Neural cell (in vitro differentiated cells): ENCODE data around the gene MAST4. TPM values are rescaled to one million over a fixed set of nuclear protein-coding genes. Genes with fewer than 3 reads are reported as not detected.

Experiments used
- H2AFZ ChIP-seq: fragments of 200-600, 300-800 bp; sonication (generic), shearing (Covaris generic); 2 replicates; pipeline ENCODE4 v1.6.0; 2014; ENCODE audit warnings: low read depth, mild to moderate bottlenecking, antibody characterized with exemption, low read length, moderate library complexity
- H3F3A ChIP-seq: fragments of 200-600 bp; shearing (Covaris generic); 2 replicates; pipeline ENCODE4 v1.6.1; 2016; ENCODE audit warnings: mild to moderate bottlenecking, moderate library complexity, mixed read lengths, antibody characterized with exemption, low read length; ENCODE audit not compliant: insufficient read depth, poor library complexity, severe bottlenecking
- H3K27ac ChIP-seq: fragments of 200-600, 300-800 bp; sonication (generic), shearing (Covaris generic); 2 replicates; pipeline ENCODE4 v1.5.1; 2014; ENCODE audit warnings: mild to moderate bottlenecking, low read length, moderate library complexity
- H3K27me3 ChIP-seq: fragments of 300-800, 200-600 bp; sonication (generic), shearing (Covaris generic); 2 replicates; pipeline ENCODE4 v1.6.0; 2014; ENCODE audit warnings: mild to moderate bottlenecking, low read depth, low read length, moderate library complexity; ENCODE audit not compliant: insufficient read depth
- H3K36me3 ChIP-seq: fragments of 300-800, 200-600 bp; sonication (generic), shearing (Covaris generic); 2 replicates; pipeline ENCODE4 v1.5.1; 2014; ENCODE audit warnings: mild to moderate bottlenecking, antibody characterized with exemption, low read length, moderate library complexity; ENCODE audit not compliant: insufficient read depth
- H3K4me2 ChIP-seq: fragments of 300-800, 200-600 bp; sonication (generic), shearing (Covaris generic); 2 replicates; pipeline ENCODE4 v1.6.0; 2014; ENCODE audit warnings: mild to moderate bottlenecking, low read length
- H3K4me3 ChIP-seq: fragments of 300-800, 200-600 bp; sonication (generic), shearing (Covaris generic); 2 replicates; pipeline ENCODE4 v1.5.1; 2014; ENCODE audit warnings: mild to moderate bottlenecking, low read length, moderate library complexity
- H3K79me2 ChIP-seq: fragments of 200-600 bp; shearing (Covaris generic); replicated peaks from 2 replicates; pipeline ENCODE4 v1.6.0; 2014; ENCODE audit warnings: mild to moderate bottlenecking, low read length, moderate library complexity; ENCODE audit not compliant: insufficient read depth
- H3K9ac ChIP-seq: fragments of 300-800, 200-600 bp; sonication (generic), shearing (Covaris generic); 2 replicates; pipeline ENCODE4 v1.6.1; 2016; ENCODE audit warnings: mild to moderate bottlenecking, low read length, mixed read lengths
- H3K9me2 ChIP-seq: fragments of 200-600 bp; shearing (Covaris generic); 2 replicates; pipeline ENCODE4 v1.6.1; 2016; ENCODE audit warnings: mild to moderate bottlenecking, low read length, mixed read lengths; ENCODE audit not compliant: insufficient read depth
- H3K9me3 ChIP-seq: fragments of 200-600, 300-800 bp; sonication (generic), shearing (Covaris generic); 2 replicates; pipeline ENCODE4 v1.6.1; 2016; ENCODE audit warnings: mild to moderate bottlenecking, mixed run types, low read length, moderate library complexity, mixed read lengths
- H4K20me1 ChIP-seq: fragments of 200-600 bp; shearing (Covaris generic); 2 replicates; pipeline ENCODE4 v1.6.1; 2016; ENCODE audit warnings: mild to moderate bottlenecking, mixed run types; ENCODE audit not compliant: insufficient read depth
- EP300 ChIP-seq: fragments of 450-650 bp; conservative IDR thresholded peaks from 2 replicates; pipeline ENCODE4 v1.6.1; 2014; ENCODE audit warnings: antibody characterized with exemption, mild to moderate bottlenecking, moderate library complexity; ENCODE audit not compliant: poor library complexity, severe bottlenecking
- EZH2 ChIP-seq: fragments of 200-600, 300-800 bp; shearing (Covaris generic), sonication (generic); IDR thresholded peaks from 2 replicates; pipeline ENCODE4 v1.6.1; 2014; ENCODE audit warnings: antibody characterized with exemption, low read length, borderline replicate concordance, mild to moderate bottlenecking; ENCODE audit not compliant: insufficient read depth, poor library complexity, severe bottlenecking
- MXI1 ChIP-seq: fragments of 450-650 bp; conservative IDR thresholded peaks from 2 replicates; pipeline ENCODE4 v1.6.1; 2014; ENCODE audit warnings: antibody characterized with exemption, mild to moderate bottlenecking; ENCODE audit not compliant: poor library complexity, severe bottlenecking
- POLR2AphosphoS5 ChIP-seq: IDR thresholded peaks from 2 replicates; pipeline ENCODE4 v1.6.1; 2012
- RAD21 ChIP-seq: fragments of 450-650 bp; conservative IDR thresholded peaks from 2 replicates; pipeline ENCODE4 v1.6.1; 2014; ENCODE audit warnings: antibody characterized with exemption, mild to moderate bottlenecking, moderate library complexity
- SMC3 ChIP-seq: fragments of 450-650 bp; conservative IDR thresholded peaks from 2 replicates; pipeline ENCODE4 v1.6.1; 2014; ENCODE audit warnings: antibody characterized with exemption, mild to moderate bottlenecking, moderate library complexity; ENCODE audit not compliant: poor library complexity
- TAF1 ChIP-seq: IDR thresholded peaks from 2 replicates; pipeline ENCODE4 v1.6.1; 2012; ENCODE audit warnings: low read depth
- polyA plus RNA-seq: library from polyadenylated mRNA; depleted of rRNA; stranded (reverse); fragments of >200 nt; gene quantifications from 2 replicates; pipeline ENCODE4 v1.2.3, GENCODE V29; 2014
- TF ChIP-seq, protein P1 (sequence below): IDR thresholded peaks from 2 replicates; pipeline ENCODE4 v1.6.1; 2012; ENCODE audit warnings: borderline replicate concordance
- TF ChIP-seq, protein P2 (sequence below): fragments of 450-650 bp; IDR thresholded peaks from 2 replicates; pipeline ENCODE4 v1.5.1; 2014; ENCODE audit warnings: antibody characterized with exemption, mild to moderate bottlenecking, moderate library complexity; ENCODE audit not compliant: poor library complexity, severe bottlenecking

MAST4 gene
- polyA plus RNA-seq, 1 donor from 2014 or later: 2.3 TPM

- H3K27ac ChIP-seq: no peak overlapping the region
- H2AFZ ChIP-seq: no peak overlapping the region
- peak overlapping the region; percentile 43 for H3K4me2 ChIP-seq
- peak overlapping the region; percentile 55 for H3K4me3 ChIP-seq
- H3F3A ChIP-seq: no peaks in the 10 kb centered on the region
- TF ChIP-seq, protein P1, sequence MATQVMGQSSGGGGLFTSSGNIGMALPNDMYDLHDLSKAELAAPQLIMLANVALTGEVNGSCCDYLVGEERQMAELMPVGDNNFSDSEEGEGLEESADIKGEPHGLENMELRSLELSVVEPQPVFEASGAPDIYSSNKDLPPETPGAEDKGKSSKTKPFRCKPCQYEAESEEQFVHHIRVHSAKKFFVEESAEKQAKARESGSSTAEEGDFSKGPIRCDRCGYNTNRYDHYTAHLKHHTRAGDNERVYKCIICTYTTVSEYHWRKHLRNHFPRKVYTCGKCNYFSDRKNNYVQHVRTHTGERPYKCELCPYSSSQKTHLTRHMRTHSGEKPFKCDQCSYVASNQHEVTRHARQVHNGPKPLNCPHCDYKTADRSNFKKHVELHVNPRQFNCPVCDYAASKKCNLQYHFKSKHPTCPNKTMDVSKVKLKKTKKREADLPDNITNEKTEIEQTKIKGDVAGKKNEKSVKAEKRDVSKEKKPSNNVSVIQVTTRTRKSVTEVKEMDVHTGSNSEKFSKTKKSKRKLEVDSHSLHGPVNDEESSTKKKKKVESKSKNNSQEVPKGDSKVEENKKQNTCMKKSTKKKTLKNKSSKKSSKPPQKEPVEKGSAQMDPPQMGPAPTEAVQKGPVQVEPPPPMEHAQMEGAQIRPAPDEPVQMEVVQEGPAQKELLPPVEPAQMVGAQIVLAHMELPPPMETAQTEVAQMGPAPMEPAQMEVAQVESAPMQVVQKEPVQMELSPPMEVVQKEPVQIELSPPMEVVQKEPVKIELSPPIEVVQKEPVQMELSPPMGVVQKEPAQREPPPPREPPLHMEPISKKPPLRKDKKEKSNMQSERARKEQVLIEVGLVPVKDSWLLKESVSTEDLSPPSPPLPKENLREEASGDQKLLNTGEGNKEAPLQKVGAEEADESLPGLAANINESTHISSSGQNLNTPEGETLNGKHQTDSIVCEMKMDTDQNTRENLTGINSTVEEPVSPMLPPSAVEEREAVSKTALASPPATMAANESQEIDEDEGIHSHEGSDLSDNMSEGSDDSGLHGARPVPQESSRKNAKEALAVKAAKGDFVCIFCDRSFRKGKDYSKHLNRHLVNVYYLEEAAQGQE: no peak
- TF ChIP-seq MXI1: no peak
- no peak for TF ChIP-seq EP300
- TF ChIP-seq TAF1: no peak
- TF ChIP-seq SMC3: no peak
- no peak for TF ChIP-seq POLR2AphosphoS5
- no peak for TF ChIP-seq RAD21
- no peak for TF ChIP-seq EZH2
- TF ChIP-seq, protein P2, sequence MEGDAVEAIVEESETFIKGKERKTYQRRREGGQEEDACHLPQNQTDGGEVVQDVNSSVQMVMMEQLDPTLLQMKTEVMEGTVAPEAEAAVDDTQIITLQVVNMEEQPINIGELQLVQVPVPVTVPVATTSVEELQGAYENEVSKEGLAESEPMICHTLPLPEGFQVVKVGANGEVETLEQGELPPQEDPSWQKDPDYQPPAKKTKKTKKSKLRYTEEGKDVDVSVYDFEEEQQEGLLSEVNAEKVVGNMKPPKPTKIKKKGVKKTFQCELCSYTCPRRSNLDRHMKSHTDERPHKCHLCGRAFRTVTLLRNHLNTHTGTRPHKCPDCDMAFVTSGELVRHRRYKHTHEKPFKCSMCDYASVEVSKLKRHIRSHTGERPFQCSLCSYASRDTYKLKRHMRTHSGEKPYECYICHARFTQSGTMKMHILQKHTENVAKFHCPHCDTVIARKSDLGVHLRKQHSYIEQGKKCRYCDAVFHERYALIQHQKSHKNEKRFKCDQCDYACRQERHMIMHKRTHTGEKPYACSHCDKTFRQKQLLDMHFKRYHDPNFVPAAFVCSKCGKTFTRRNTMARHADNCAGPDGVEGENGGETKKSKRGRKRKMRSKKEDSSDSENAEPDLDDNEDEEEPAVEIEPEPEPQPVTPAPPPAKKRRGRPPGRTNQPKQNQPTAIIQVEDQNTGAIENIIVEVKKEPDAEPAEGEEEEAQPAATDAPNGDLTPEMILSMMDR: no peak
- H3K9me3 ChIP-seq: no peaks in the 10 kb centered on the region
- no peaks in the 10 kb centered on the region for H3K79me2 ChIP-seq
- no peaks in the 10 kb centered on the region for H3K27me3 ChIP-seq
- no peaks in the 10 kb centered on the region for H4K20me1 ChIP-seq
- no peaks in the 10 kb centered on the region for H3K36me3 ChIP-seq
- no peaks in the 10 kb centered on the region for H3K9me2 ChIP-seq
- H3K9ac ChIP-seq: no peak overlapping the region
Observed at GRCh38 chr5:66958201-66958979, 362.2 kb downstream of the MAST4 start.

DNA sequence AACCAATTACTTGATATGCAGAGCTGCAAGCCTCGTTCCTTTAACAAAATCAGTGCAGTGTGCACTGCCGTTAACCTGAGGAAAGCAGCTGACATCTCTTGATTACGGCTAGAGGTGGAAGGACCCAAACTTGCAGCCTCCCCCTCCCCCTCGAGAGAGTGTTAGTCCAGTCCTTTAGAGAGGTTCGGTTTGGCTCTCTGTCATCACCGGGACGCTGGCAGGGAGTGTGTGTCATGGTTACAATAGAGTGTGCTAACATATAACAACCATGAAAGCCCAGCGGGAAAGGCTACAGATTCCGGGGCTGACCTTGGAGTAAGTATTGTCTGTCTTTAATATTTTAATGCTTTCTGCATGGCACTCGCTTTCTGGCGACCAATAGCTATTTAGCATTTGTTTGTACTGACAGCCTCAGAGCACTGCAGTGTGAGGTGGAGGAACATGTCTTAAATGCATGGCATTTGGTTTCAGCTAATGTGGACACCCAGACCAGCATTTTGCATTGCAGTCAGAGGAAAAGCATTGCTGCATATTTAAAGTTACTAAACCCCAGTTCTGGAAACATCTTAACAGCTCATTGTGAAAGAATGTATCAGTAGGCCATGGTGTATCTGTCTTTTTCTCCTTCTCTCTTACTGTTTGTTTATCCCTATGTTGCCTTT lies 362.9 kb downstream of the MAST4 start:
- Histone ChIP-seq H3K9me2 (no peaks in the 10 kb centered on the region), H3K27ac (peak overlapping the region; percentile 37), H3K79me2 (no peaks in the 10 kb centered on the region), H3K9me3 (no peaks in the 10 kb centered on the region), H3K9ac (peak overlapping the region; percentile 41), H3K27me3 (no peaks in the 10 kb centered on the region), H3K4me2 (peak overlapping the region; percentile 43), H4K20me1 (no peaks in the 10 kb centered on the region), H2AFZ (peak overlapping the region; percentile 48), H3F3A (no peaks in the 10 kb centered on the region), H3K4me3 (peak overlapping the region; percentile 55), H3K36me3 (no peaks in the 10 kb centered on the region)
- no peak for TF ChIP-seq RAD21
